Stimulated activated CD4-positive, alpha-beta T cell treated with anti-CD3 and anti-CD28 coated beads, TNF-alpha, amount 100 ng/mL, for 24 hours (primary cell): ENCODE measurements around the gene FAM117A.
"Not testable (repeated sequence)": the region's sequence is repeated elsewhere in the genome, so short reads cannot be mapped to it uniquely, and the experiment has no call there.

ENCODE experiments used
- DNase-seq, 3 experiments: peaks; one replicate each; pipeline ENCODE4 v3.0.0-alpha.2; 2020; ENCODE audit warnings: low read depth in 3 of 3

The FAM117A gene

DNA sequence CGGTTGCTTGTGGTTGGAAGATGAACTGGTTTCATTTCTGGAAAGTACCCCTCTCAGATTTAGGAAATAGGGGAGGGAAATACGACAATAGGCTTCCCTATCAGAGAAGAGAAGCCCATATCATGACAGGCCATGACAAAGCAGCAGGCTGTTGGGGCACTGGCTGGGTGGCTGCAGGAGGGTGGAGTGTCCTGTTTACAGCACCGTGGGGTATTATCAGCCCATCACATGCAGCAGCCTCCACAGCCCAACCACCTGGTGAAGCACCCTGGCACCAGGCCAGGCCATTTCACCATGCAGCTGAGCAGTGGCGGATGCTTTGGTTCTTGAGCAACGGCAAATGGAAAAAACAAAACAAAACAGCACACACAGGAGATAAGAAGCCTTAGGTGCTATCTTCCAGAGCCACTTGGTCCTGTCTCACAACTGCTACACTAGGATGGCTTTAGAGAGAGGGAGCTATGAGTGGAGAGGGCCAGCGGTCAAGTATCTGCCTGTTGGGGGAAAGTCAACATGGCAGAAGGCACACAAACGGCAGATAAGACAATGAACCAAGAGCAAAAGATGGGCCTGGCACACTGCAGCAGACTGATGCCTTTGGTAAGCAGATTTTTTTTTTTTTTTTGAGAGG lies 24.2 kb downstream of the FAM117A start:
- peak; percentile 58 to 77 (median 68) for DNase-seq

GRCh38 chr17:49738456-49739163 lies 25.3 kb downstream of the FAM117A start:
- DNase-seq: no peak

GRCh38 chr17:49734515-49735490 lies 29.1 kb downstream of the FAM117A start:
- no peak for DNase-seq

DNA sequence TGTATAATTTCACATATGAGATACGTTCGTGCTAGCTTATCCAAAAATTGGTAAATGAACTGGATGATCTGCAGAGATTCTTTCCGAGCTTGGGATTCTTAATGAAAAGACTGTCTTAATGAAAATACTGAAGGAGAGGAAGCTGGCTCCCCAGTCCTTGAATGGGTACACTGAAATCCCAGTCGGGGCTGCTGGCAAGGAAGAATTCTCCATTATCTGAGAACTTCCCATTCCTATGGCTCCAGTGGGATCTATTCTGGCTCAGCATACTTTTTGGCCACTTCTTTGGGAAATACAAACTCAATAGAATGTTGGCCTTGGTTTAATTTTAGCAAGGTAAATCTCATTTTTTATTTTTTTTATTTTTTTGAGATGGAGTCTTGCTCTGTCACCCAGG lies 32.5 kb downstream of the FAM117A start:
- no peak for DNase-seq

DNA sequence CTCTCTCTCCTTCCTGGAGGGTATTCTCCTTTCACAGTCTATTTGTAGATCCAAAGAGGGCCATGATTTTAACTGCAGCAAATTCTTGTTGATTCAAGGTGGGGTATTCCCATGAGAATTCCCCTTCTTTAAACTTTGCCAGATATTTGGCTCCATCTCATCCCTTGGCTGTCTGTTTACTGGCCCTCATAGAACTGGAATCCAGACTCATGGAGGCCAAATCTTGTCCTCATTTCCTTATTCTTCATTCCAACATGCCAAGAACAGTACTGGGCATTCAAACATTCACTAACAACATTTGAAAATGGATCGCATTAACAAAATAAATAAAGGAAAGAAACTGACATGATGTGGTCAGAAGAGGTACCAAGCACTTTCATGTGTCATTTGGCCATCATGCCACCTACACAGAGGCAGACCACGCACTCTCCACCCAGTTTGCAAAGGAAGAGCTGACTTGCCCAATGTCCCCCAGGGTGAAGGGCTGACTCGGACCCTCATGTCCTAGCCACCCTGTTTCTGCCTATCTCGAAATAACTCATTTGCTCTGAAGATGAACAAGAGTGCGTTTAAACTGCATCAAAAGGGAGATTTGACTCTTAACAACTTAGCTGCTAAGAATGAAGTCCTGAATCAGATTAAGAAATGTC lies 33.0 kb downstream of the FAM117A start:
- no peak for DNase-seq

DNA sequence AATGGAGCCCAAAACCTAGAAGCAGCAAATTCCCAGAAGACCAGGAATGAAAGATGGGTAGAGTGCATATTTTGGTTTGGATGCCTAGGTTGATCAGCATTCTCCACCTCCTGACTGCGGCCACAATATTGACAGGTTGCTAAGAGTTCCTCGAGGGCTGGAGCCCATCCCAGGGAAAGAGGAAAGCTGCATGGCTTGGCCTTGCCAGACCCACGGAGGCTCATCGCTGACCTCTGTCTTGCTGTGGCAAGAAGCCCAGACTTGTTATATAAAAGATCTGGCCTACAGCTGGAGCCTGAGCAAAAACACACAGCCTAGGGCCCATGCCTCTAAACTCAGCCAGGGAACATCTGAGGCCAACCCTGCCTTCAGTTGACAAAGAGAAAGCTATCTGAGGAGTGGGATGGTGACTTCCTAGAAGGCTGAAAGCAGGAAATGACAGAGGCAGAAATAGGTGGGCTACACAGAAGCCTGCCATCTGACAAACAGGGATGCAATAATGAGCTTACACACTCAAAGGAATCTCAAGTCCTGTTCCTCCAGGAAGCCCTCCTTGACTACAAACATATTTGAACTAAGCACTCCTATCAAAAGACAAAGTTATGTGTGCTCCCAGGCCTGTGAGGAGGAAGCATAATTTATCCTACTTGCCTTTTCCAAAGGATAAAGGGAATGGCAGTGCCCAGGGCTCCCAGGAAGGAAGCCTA lies 33.7 kb downstream of the FAM117A start:
- no peak for DNase-seq

DNA sequence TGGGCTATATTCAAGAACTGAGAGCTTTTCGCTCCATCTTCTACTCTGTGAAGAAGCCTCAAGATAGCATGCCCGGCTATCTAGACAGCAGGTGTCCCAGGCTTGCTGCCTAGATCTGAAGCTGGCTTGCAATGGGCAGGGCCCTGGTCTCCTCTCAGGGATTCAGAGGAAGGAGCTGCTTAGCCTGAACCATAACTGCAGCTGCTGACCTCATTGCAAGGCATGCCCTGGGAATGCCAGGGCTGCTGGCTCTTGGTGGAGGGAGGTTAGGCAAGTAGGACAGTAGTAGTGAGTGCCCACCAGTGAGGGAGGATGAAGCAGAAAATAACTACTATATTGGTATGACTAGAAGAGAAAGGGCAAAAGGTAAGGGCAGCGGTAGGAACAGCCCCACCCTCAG lies 34.9 kb downstream of the FAM117A start:
- DNase-seq: no peak

DNA sequence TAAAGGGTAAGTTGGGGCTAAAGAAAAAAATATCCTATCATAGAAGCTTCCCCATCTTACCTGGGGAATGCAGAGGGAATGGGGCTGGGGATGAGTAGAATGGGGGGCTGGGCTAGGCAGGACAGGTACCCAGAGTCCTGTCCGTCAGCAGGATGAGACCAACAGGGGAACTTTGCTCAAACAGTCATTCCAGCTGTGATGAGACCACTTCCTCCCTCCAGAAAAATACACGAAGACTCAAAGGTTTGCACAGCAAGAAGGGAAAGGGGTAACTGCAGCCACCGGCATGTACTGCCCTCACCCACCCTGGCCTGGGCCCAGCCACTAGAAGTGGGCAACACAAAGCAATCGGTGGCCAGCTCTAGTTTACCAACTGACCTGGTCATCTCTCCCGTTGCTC lies 35.5 kb downstream of the FAM117A start:
- DNase-seq: no peak

- no peak for DNase-seq
Measured at GRCh38 chr17:49727380-49727779, 36.6 kb downstream of the FAM117A start.

GRCh38 chr17:49725452-49726130 lies 38.3 kb downstream of the FAM117A start:
- no peak for DNase-seq

DNA sequence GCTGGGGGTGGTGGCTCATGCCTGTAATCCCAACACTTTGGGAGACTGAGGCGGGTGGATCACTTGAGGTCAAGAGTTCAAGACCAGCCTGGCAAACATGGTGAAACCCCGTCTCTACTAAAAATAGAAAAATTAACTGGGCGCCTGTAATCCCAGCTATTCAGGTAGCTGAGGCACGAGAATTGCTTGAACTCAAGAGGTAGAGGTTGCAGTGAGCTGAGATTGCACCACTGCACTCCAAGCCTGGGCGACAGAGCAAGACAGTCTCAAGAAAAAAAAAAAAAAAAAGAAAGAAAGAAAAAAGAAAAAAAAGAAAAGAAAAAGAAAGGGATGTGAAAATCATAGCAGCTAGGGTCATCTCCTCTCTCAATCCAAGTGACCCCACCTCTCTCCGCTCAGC lies 39.4 kb downstream of the FAM117A start:
- DNase-seq: not testable (repeated sequence)

GRCh38 chr17:49723423-49723822 lies 40.5 kb downstream of the FAM117A start:
- DNase-seq: no peak

- DNase-seq: no peak
Measured at GRCh38 chr17:49722066-49722465, 41.9 kb downstream of the FAM117A start.

GRCh38 chr17:49717371-49717861 lies 46.5 kb downstream of the FAM117A start:
- DNase-seq: no peak

DNA sequence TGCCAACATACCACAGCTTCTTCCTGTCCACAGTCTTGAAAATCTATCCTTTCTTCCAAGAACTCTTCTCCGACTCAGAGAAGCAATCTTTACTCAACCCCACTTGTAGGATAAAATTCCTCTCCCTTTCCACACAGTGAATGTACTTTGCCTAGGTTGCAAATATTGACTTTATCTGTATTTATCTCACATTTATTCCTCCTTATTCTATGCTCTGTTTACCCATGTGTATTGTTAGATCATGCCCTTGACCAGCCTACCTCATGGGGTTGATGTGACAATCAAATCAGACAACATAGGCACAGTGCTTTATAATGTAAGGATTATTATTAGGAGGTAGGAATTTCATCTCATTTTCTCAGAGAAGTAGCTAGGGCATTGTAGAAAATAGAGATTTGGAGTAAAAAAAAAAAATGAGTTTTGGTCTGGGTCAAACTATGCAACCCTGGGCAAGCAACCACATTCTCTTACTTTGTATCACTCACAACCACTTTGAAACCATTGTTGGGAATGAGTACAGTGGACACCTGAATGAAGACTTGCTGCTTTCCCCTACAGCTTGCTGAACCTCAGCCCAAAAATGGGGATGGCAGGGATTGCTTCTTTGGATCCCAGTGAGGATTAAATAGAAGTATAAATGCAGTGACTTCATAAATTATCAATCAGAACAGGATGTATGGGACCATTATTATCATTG lies 47.1 kb downstream of the FAM117A start:
- no peak for DNase-seq

- peak; percentile 13 to 49 (median 37) for DNase-seq
Measured at GRCh38 chr17:49715717-49716279, 48.1 kb downstream of the FAM117A start.

DNA sequence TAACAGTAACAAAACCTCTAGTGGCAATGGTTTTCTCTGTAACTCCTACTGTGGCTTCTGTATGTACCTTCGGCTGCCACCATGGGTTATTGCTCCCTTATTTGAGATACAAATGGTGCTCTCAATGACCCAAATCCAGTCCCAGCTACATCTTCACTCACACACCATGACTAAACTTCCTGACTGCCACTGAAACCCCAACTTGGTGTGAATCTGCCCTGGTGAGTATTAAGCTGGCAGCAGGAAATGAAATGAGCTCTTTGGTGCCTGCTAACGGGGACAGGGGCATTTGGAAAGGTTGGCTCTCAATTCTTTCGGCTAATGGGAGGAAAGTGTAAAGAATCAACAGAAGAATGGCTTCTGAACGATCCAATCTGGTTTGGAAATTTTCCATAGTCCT lies 48.7 kb downstream of the FAM117A start:
- DNase-seq: peak in 1 of 3 experiments; percentile 17

DNA sequence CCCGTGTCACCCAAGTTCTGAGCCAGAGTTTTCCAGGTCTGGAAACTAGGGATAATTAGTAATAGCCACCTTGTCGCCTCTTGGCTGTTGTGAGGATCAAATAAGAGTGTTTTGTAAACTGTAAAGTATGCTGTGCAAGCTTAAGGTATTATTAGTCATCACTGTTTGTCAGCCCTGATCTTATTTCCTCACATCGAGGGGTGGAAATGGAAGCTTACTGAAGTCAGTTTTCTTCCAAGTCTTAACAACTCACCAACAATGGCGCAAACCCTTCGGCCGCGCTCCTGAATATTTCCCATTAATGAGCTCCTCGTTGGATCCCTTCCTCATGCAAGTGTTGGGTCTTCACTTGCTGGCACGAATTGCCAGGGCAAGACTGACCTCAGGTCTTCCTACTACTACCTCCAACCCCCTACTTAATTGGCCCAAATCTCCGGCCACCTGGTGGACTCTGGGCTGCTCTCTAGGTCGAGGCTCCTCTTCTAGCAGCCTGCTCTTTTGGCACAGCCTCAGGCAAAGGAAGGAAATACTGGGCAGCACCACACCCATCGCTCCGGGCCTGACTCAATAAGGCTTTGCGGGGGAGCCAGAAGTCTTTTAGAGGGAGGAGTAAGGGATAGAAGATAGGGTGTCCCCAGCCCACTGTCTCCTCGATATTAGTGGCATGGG lies 55.3 kb downstream of the FAM117A start:
- no peak for DNase-seq
